Neural progenitor cell (in vitro differentiated cells): Measurements from ENCODE around the gene HBG1.

ENCODE experiments used
- EZH2 ChIP-seq: fragments of 200-600 bp; sonication (generic); IDR thresholded peaks from 2 replicates; pipeline ENCODE4 v1.6.1; 2017; ENCODE audit warnings: antibody characterized with exemption, mild to moderate bottlenecking, moderate library complexity
- EZH2phosphoT487 ChIP-seq: fragments of 200-600 bp; sonication (generic); IDR thresholded peaks from 2 replicates; pipeline ENCODE4 v1.6.1; 2017; ENCODE audit warnings: antibody characterized with exemption
- TF ChIP-seq, protein P1 (sequence below): fragments of 200-600 bp; sonication (generic); IDR thresholded peaks from 2 replicates; pipeline ENCODE4 v1.5.1; 2017; ENCODE audit warnings: antibody characterized with exemption, mild to moderate bottlenecking

DNA sequence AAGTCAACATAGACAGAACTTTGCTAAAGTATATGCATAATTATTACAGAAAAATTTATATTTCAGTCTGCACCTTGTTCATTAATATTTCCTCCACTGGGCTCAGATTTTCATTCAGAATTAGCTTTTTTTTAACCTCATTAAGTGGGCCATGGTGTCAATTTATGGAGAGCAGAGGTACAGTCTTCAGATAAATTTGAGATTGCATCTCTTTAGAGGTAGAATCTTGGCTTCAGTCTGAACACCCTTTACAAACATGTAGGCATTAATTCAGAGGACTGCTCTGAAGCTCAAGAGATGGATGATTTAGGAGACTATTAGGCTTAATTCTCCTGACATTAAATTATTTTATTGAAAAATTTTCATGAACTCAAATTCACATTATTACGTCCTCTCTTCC, 19.4 kb downstream of the HBG1 start:
- TF ChIP-seq, protein P1, sequence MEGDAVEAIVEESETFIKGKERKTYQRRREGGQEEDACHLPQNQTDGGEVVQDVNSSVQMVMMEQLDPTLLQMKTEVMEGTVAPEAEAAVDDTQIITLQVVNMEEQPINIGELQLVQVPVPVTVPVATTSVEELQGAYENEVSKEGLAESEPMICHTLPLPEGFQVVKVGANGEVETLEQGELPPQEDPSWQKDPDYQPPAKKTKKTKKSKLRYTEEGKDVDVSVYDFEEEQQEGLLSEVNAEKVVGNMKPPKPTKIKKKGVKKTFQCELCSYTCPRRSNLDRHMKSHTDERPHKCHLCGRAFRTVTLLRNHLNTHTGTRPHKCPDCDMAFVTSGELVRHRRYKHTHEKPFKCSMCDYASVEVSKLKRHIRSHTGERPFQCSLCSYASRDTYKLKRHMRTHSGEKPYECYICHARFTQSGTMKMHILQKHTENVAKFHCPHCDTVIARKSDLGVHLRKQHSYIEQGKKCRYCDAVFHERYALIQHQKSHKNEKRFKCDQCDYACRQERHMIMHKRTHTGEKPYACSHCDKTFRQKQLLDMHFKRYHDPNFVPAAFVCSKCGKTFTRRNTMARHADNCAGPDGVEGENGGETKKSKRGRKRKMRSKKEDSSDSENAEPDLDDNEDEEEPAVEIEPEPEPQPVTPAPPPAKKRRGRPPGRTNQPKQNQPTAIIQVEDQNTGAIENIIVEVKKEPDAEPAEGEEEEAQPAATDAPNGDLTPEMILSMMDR: no peak
- TF ChIP-seq EZH2 (no peak), EZH2phosphoT487 (no peak)
